Liver (tissue), 9 donors: ENCODE measurements around the gene KIF17. TPM values are rescaled to one million over a fixed set of nuclear protein-coding genes. Genes with fewer than 3 reads are reported as not detected.

ENCODE experiments used
- DNase-seq: peaks from one replicate; pipeline ENCODE4 v3.0.0-alpha.2; 2017; ENCODE audit warnings: low spot score
- H3K27ac ChIP-seq, 2 donors: one replicate each; pipeline ENCODE4 v1.7.0; 2013; ENCODE audit warnings: inconsistent platforms in 2 of 2, low read length in 2 of 2, control low read depth in 1 of 2, low read depth in 1 of 2, mild to moderate bottlenecking in 1 of 2
- H3K27me3 ChIP-seq, 4 donors: one replicate each; pipeline versions ENCODE4 v1.6.1 to v1.7.0; 2013; ENCODE audit warnings: low read length in 3 of 4, inconsistent platforms in 1 of 4, mild to moderate bottlenecking in 1 of 4, moderate library complexity in 1 of 4; ENCODE audit not compliant: control insufficient read depth in 4 of 4, insufficient read depth in 4 of 4
- H3K36me3 ChIP-seq, 4 donors: one replicate each; pipeline versions ENCODE4 v1.6.1 to v1.7.0; 2013; ENCODE audit warnings: low read length in 3 of 4, mild to moderate bottlenecking in 3 of 4, low read depth in 1 of 4, moderate library complexity in 1 of 4; ENCODE audit not compliant: control insufficient read depth in 4 of 4, insufficient read depth in 3 of 4
- H3K4me1 ChIP-seq, 4 donors: one replicate each; pipeline versions ENCODE4 v1.6.1 to v1.7.0; 2013; ENCODE audit warnings: low read length in 3 of 4, mild to moderate bottlenecking in 3 of 4, moderate library complexity in 1 of 4; ENCODE audit not compliant: control insufficient read depth in 4 of 4, insufficient read depth in 4 of 4
- H3K4me3 ChIP-seq, 3 donors: one replicate each; pipeline versions ENCODE4 v1.6.1 to v1.7.0; 2013; ENCODE audit warnings: low read length in 3 of 3, control low read depth in 1 of 3, low read depth in 1 of 3, mild to moderate bottlenecking in 1 of 3
- H3K9ac ChIP-seq, 2 donors: one replicate each; pipeline ENCODE4 v1.7.0; 2013; ENCODE audit warnings: low read length in 2 of 2, mild to moderate bottlenecking in 2 of 2, moderate library complexity in 2 of 2, control low read depth in 1 of 2, low read depth in 1 of 2
- H3K9me3 ChIP-seq, 4 donors: one replicate each; pipeline versions ENCODE4 v1.6.1 to v1.7.0; 2013; ENCODE audit warnings: low read length in 3 of 4; ENCODE audit not compliant: control insufficient read depth in 4 of 4
- ATF3 ChIP-seq: IDR thresholded peaks from 2 replicates; pipeline ENCODE4 v1.6.1; 2016; ENCODE audit warnings: antibody characterized with exemption
- EGR1 ChIP-seq, 2 donors: IDR thresholded peaks; 2 replicates each; pipeline ENCODE4 v1.6.1; 2016 to 2018; ENCODE audit warnings: antibody characterized with exemption in 2 of 2, low read depth in 2 of 2
- FOXA2 ChIP-seq: IDR thresholded peaks from 2 replicates; pipeline ENCODE4 v1.6.1; 2016; ENCODE audit warnings: antibody characterized with exemption
- GABPA ChIP-seq, 2 donors: IDR thresholded peaks in 1 of 2; conservative IDR thresholded peaks in 1 of 2; 2 replicates each; pipeline ENCODE4 v1.6.1; 2016; ENCODE audit warnings: antibody characterized with exemption in 2 of 2, mild to moderate bottlenecking in 1 of 2, moderate library complexity in 1 of 2
- HNF4A ChIP-seq, 2 donors: conservative IDR thresholded peaks; 2 replicates each; pipeline ENCODE4 v1.6.1; 2016; ENCODE audit warnings: antibody characterized with exemption in 2 of 2, mild to moderate bottlenecking in 2 of 2
- HNF4G ChIP-seq: IDR thresholded peaks from 2 replicates; pipeline ENCODE4 v1.6.1; 2016; ENCODE audit warnings: antibody characterized with exemption
- NR2F2 ChIP-seq: IDR thresholded peaks from 2 replicates; pipeline ENCODE4 v1.6.1; 2016; ENCODE audit warnings: antibody characterized with exemption
- RAD21 ChIP-seq, 2 donors: IDR thresholded peaks; 2 replicates each; pipeline ENCODE4 v1.6.1; 2016; ENCODE audit warnings: antibody characterized with exemption in 2 of 2, mild to moderate bottlenecking in 2 of 2
- RXRA ChIP-seq, 2 donors: IDR thresholded peaks; 2 replicates each; pipeline ENCODE4 v1.6.1; 2017 to 2018; ENCODE audit warnings: antibody characterized with exemption in 2 of 2, mild to moderate bottlenecking in 1 of 2
- SP1 ChIP-seq: IDR thresholded peaks from 2 replicates; pipeline ENCODE4 v1.6.1; 2018; ENCODE audit warnings: antibody characterized with exemption, mild to moderate bottlenecking
- TAF1 ChIP-seq: conservative IDR thresholded peaks from 2 replicates; pipeline ENCODE4 v1.6.1; 2016; ENCODE audit warnings: antibody characterized with exemption, mild to moderate bottlenecking
- YY1 ChIP-seq: IDR thresholded peaks from 2 replicates; pipeline ENCODE4 v1.6.1; 2016; ENCODE audit warnings: antibody characterized with exemption, mild to moderate bottlenecking
- WGBS: extraction: QIAGEN DNeasy Blood & Tissue Kit; methylation state at CpG from one replicate; pipeline ENCODE4 v1.1.7; 2013; 5-methylcytosine and 5-hydroxymethylcytosine counted together
- polyA plus RNA-seq, 2 donors: library from polyadenylated mRNA; stranded (reverse) in 1 of 2; unstranded in 1 of 2; fragments of 200-250 nt in 1 of 2; fragments of >200 nt in 1 of 2; fragmentation: Nextera tagmentation in 1 of 2; extraction: Ambion mirVana in 1 of 2; gene quantifications; one replicate each; pipeline versions ENCODE4 v1.2.1 to v1.2.3, GENCODE V29; 2013 to 2015
- total RNA-seq, 2 donors: library from RNA; depleted of rRNA; stranded (reverse); fragments of >200 nt; gene quantifications; one replicate each; pipeline ENCODE4 v1.2.3, GENCODE V29; 2014
- TF ChIP-seq, protein P1 (sequence below): IDR thresholded peaks from 2 replicates; pipeline ENCODE4 v1.6.1; 2016; ENCODE audit warnings: antibody characterized with exemption, mild to moderate bottlenecking
- TF ChIP-seq, protein P2 (sequence below): IDR thresholded peaks from 2 replicates; pipeline ENCODE4 v1.6.1; 2016; ENCODE audit warnings: antibody characterized with exemption
- donor health status: healthy.
- donor health status: healthy.
- donor health status: healthy.
- donor health status: healthy.
- donor health status: healthy.

KIF17 gene
- total and polyA plus RNA-seq, 4 donors: 1.0 to 2.7 (median 2.0) TPM

- TF ChIP-seq, protein P1, sequence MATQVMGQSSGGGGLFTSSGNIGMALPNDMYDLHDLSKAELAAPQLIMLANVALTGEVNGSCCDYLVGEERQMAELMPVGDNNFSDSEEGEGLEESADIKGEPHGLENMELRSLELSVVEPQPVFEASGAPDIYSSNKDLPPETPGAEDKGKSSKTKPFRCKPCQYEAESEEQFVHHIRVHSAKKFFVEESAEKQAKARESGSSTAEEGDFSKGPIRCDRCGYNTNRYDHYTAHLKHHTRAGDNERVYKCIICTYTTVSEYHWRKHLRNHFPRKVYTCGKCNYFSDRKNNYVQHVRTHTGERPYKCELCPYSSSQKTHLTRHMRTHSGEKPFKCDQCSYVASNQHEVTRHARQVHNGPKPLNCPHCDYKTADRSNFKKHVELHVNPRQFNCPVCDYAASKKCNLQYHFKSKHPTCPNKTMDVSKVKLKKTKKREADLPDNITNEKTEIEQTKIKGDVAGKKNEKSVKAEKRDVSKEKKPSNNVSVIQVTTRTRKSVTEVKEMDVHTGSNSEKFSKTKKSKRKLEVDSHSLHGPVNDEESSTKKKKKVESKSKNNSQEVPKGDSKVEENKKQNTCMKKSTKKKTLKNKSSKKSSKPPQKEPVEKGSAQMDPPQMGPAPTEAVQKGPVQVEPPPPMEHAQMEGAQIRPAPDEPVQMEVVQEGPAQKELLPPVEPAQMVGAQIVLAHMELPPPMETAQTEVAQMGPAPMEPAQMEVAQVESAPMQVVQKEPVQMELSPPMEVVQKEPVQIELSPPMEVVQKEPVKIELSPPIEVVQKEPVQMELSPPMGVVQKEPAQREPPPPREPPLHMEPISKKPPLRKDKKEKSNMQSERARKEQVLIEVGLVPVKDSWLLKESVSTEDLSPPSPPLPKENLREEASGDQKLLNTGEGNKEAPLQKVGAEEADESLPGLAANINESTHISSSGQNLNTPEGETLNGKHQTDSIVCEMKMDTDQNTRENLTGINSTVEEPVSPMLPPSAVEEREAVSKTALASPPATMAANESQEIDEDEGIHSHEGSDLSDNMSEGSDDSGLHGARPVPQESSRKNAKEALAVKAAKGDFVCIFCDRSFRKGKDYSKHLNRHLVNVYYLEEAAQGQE: peak; percentile 62
- TF ChIP-seq, protein P2, sequence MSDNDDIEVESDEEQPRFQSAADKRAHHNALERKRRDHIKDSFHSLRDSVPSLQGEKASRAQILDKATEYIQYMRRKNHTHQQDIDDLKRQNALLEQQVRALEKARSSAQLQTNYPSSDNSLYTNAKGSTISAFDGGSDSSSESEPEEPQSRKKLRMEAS: peak; percentile 89
Observed at GRCh38 chr1:20661207-20662109, 56.3 kb downstream of the KIF17 start, which contains the start of gene DDOST (continued).

DNA sequence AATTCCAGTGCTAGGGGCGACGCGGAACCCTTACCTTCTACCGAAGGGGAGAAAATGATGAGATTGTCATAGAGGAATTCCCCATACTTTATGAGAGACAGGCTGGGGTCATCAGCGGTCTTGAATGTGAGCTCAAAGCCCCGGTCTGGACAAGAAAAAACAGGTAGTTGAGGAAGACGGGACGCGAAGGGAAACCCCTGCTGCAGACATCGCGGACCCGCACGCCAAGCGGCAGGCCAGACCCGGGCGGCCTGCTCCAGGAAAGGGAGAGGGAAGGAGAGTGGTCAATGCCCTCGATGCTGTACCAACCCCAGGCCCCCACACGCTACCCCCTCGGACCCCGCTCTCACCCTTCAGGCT is 57.0 kb downstream of the KIF17 start:
- under 1% methylated on average over 20 of the region's 20 CpGs for WGBS
- Histone ChIP-seq H3K27ac (peak overlapping the region; percentile 8 to 21), H3K4me3 (peak overlapping the region; percentile 80 to 95 (median 84)), H3K9ac (peak overlapping the region; percentile 75 to 96), H3K9me3 (no peaks in the 10 kb centered on the region), H3K27me3 (no peaks in the 10 kb centered on the region), H3K4me1 (peaks cover 0 to 26% (median 20%) of the 10 kb centered on the region in 4 donors), H3K36me3 (peaks cover 6 to 25% (median 16%) of the 10 kb centered on the region in 4 donors)
- DNase-seq: no peak
- no peak for TF ChIP-seq SP1
- no peak for TF ChIP-seq GABPA (IDR thresholded peaks at IDR 0.05 in 1 of 2, conservative IDR thresholded peaks at IDR 0.05 in 1 of 2)
- TF ChIP-seq ATF3: no peak
- TF ChIP-seq HNF4G: no peak
- TF ChIP-seq, protein P1: no peak
- TF ChIP-seq EGR1 (IDR thresholded peaks at IDR 0.05; ENCODE audit: low read depth in 2 of 2): no peak
- TF ChIP-seq YY1: no peak
- TF ChIP-seq HNF4A (conservative IDR thresholded peaks at IDR 0.05): no peak
- no peak for TF ChIP-seq RAD21 (IDR thresholded peaks at IDR 0.05)
- TF ChIP-seq NR2F2: no peak
- TF ChIP-seq TAF1: no peak
- TF ChIP-seq RXRA (IDR thresholded peaks at IDR 0.05): no peak
- no peak for TF ChIP-seq FOXA2
